Stimulated activated CD8-positive, alpha-beta memory T cell treated with anti-CD3 and anti-CD28 coated beads, Interleukin-4, amount 100 ng/mL, for 24 hours (primary cell): ENCODE data around the gene PAPPA.

Experiments
- DNase-seq: peaks from one replicate; pipeline ENCODE4 v3.0.0-alpha.2; 2020; ENCODE audit warnings: low read depth

PAPPA gene

DNA sequence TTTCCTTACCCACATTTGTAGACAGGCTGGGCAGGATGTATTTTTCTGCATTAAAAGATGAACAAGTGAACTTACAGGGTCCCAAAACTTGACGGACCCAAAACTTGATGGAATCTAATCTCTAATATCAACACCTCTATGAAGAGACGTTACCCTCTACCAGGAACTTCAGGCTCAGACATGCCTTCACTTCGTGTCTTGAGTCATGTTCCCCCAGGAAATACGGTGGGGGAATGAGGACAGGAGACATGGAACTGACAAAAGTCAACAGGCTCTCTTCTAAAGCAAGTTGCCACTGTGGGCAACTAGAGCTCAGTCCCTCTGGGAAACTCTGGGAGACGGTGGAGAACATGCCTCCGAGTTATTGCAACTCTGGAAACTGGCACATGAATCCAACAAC lies 196.1 kb downstream of the PAPPA start:
- DNase-seq: no peak

DNA sequence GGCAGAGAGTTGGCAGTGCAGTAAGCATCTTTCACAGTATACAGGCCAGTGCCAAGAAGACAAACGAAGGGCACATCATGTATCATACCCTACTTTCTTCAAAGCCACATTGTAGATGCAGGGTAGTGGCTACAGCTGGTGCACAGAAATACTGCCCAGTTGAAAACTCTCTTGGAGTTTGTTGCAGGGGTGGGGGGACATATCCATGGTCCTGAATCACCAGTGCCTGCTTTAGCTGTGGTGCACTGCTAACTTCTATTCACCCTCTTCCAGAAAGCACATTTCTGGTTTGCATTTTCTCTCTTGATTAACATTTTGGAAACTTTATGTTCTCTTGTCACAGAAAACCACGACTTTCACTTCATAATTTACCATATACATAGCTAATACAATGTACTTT lies 196.6 kb downstream of the PAPPA start:
- no peak for DNase-seq

GRCh38 chr9:116352958-116353357 lies 199.4 kb downstream of the PAPPA start:
- DNase-seq: no peak

GRCh38 chr9:116355153-116355921 lies 201.7 kb downstream of the PAPPA start:
- DNase-seq: no peak

GRCh38 chr9:116358251-116358650 lies 204.7 kb downstream of the PAPPA start:
- DNase-seq: no peak

- no peak for DNase-seq
These were observed 206.4 kb downstream of the PAPPA start for GRCh38 chr9:116360016-116360415.

GRCh38 chr9:116360989-116361388 lies 207.4 kb downstream of the PAPPA start:
- no peak for DNase-seq

DNA sequence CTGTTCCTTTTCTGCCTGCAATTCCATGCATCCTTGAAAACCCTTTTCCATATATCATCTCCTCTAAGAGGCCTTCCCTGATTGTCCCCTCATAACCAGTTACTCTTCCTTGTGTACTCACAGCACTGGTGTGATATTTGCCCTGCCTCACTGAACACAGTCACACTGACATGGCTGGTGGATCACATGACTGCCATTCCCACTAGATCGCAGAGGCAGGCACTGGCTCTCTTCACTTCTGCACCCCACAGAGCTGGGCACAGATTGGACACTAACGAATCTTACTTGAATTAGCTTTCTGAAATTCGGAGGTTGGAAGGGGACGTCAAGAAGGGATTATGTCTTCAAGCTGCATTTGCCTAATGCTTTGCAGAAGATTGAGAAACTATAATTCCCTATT lies 208.0 kb downstream of the PAPPA start:
- DNase-seq: no peak

DNA sequence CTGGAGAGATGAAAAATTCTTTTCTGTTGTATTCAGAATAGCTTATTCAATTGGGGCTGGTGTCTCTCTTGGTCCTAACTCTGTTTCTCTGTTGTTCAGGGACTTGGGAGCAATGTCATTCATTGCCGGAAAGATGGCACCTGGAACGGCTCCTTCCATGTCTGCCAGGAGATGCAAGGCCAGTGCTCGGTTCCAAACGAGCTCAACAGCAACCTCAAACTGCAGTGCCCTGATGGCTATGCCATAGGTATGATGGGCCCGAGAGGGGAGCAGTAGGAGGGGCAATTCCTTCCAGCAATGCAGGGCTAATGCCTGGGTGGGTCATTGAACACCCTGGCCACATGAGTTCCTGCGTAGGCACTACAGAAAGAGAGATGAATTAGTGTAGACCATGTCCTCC lies 208.9 kb downstream of the PAPPA start:
- DNase-seq: no peak

GRCh38 chr9:116365056-116365471 lies 211.5 kb downstream of the PAPPA start:
- DNase-seq: no peak

GRCh38 chr9:116366241-116366640 lies 212.7 kb downstream of the PAPPA start:
- no peak for DNase-seq

DNA sequence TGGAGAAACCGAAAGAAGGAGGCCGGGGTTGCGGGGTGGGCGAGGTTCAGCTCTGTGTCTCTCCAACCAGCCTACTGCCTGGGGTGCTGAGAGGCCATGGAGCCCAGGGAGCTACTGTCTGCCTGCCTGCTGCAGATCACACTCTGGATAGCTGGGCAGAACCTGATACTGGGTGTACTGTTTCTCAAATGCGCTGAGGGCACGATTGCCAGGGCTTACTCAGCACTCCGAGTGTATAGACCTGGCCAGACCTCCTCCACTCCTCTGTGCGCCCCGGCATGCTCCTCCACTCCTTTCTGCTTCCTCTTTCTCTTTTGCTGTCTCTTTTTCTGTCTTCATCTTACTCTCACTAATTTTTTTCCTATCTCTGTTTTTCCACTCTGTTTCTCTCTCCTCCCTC lies 215.1 kb downstream of the PAPPA start:
- DNase-seq: no peak

DNA sequence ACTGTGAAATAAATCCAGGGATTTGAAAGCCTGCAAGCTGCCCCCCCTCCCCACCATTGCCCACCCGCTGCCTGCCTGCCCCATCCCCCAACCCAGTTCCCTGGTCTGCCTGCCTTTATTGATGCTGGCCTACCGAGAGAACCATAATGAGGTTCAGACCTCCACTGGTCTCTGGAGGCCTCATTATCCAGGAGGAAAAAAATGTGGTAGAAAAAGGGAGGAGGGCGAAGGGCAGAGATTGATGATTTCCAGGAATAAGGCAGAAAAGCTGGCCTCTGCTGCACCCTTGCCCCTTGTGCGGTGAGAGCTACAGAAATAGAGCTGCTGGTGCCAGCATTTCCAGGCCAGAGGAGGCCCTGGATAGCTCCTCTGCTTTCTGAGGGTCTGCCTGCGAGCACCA lies 216.1 kb downstream of the PAPPA start:
- DNase-seq: no peak

DNA sequence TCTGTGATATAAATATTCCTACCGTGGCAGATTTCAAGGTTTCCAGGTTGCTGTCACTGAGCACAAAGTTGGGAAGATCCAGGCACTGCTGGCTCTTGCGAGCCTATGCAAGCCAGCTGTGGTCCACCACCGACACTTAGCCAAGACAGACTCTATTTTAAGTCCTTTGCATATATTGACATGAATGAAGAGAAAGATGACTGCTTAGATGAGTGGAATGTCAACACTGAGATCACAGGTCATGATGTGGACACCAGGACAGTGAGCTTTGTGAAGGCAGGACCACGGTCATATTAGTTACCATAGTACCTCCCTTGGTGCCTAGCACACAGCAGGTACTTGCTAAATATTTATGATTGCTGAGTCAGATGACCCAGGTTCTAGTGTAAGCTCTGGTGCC lies 217.0 kb downstream of the PAPPA start:
- no peak for DNase-seq

- no peak for DNase-seq
These were observed 218.6 kb downstream of the PAPPA start for GRCh38 chr9:116372081-116372673.

DNA sequence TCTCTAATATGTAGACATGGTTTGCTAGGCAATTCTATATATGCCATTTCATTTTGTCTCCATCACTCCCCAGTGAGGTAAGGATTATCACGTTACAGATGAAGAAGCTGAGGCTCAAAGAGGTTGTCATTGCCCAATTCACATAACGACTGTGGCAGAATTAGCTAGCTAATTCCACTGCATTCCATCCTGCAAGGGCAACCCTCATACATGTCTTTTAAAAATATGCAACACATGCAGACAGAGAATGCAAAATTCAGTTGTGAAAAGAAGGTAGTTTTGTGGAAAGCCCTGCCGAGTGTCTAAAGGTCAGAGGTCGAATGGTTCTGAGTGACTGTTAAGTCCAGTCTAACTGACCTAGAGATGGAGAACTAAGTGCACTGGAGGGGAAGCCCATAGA lies 219.2 kb downstream of the PAPPA start:
- DNase-seq: no peak

DNA sequence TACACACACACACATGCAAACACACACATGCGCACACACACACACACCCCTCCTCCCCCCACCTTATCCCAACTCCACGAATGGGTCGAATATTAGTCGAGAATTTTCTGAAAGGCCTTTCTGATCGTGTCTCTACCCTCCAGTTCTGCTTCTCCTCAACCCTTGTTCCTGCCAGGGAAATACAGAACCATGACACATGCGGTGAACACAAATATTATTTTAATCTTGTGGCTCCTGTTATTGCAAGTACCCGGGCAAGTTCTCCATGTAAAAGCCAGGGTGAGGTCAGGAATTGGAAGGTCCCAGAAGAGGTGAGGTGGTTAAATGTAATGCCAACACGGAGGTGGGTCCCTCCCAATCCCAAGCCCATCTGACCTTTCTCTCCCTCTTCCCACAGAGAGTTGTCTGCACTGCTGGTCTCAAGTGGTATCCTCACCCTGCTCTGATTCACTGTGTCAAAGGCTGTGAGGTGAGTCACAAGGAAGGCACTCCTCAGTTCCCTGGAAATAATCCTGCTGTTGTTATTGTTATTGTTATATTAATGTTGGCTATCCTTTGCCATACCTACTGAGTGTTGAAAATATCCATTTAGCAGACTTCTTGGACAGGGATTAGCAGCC lies 223.7 kb downstream of the PAPPA start:
- no peak for DNase-seq

GRCh38 chr9:116378873-116379272 lies 225.3 kb downstream of the PAPPA start:
- DNase-seq: no peak

DNA sequence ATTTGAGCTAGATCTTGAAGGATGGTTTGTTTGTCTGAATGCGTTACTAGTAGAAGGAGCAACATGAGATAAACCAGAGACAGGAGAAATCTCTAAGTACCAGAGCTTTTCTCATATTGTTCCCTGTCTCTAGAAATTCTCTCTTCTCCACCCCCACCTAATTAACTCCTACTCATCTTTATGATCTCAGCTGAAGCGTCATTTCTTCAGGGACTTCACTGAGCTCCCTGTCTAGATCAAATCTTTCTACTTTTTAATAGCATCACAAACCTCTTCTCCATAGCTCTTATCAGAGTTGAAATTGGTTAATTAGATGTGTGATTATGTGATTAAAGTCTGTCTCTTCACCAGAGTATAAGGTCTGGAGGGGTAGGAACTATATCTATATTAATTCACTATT lies 226.2 kb downstream of the PAPPA start:
- DNase-seq: no peak

DNA sequence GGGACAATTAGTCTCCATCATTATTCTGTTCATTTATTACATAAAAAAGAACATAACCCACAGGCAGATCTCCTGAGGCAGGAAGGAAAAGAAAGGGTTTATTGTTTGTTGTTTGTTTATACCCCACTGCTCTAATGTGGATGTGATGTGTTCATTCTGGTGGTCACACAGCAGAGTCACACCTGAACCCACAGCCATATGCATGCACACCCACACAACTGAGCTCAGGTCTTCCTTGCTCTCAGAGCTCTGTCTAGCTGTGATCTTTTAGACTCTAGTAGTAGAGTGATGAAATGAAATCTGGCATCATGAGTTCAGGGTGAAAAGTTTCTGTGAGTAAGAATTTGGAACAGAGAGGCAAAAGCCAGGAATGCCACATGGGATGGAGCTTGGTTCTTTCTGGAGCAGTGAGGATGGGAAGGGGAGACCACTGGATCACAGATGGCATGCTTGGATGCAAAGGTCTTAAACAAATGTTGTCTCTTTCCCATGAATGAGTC lies 227.0 kb downstream of the PAPPA start:
- no peak for DNase-seq

DNA sequence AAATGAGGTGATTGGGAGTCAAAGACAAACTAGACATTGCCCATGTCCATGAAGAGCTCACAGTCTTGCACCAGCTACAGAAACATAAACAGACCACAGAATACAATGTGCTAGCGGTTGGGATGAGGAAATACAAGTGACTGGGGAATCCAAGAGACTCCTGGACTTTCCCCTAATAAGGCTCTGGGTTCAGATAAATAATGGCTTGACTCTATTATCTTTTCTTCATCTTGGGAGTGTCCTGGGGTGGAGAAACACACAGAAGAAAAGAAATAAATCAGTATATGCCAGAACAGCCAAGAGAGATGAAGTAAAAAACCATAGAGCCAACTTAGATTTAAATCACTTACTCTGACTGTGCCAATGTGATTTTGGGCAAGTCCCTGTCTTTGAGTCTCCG lies 227.8 kb downstream of the PAPPA start:
- DNase-seq: no peak

DNA sequence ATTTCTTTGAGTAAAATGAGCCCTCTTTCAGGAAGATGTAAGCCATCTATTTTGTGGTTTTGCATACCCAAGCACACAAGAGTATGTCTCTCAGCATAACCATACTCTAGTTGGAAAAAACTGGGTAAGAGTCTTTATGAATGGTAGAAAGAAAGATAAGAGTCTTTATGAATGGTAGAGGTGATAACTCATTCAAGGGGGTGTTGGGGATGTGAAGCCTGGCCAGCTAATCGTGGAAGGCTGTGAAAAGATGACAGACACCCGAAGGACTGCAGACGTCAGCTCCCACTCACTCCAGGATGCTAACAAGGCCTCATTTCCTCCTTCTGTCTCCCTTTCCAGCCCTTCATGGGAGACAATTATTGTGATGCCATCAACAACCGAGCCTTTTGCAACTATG lies 228.5 kb downstream of the PAPPA start:
- DNase-seq: no peak

DNA sequence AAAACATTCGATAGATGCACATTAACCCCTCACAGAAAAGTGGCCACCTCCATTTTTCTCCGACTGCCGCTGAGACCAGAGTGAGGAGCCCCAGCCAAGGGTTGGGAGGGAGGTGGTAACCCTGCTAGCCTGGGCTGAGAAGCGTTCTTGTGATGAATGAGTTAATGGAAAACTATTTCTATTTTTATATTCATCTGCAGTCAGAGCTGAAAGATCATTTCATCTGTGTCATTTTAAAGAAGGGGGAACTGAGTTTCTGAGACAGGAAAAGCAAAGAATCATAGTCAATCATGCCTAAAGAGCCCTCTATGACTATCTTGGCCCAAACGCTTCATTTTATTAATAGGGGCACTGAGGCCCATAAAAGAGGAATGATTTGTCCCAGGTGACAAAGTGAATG lies 229.5 kb downstream of the PAPPA start:
- no peak for DNase-seq
